Stimulated activated effector memory CD8-positive, alpha-beta T cell treated with anti-CD3 and anti-CD28 coated beads, Interleukin-12 subunit alpha, Interleukin-12 subunit beta, amount 100 ng/mL, for 72 hours (primary cell): Measurements from ENCODE around the gene RCHY1.

ENCODE experiments used
- ATAC-seq: fragments of 150-1000 bp; cut with Tn5 transposase; 2 replicates; pipeline ENCODE4 v1.10.0; 2021
- DNase-seq, 2 donors: peaks; one replicate each; pipeline ENCODE4 v3.0.0; 2021 to 2022; ENCODE audit warnings: low spot score in 2 of 2
- H3K27ac Mint-ChIP-seq: one replicate; pipeline ENCODE4 v1.8.0; 2022; ENCODE audit warnings: mild to moderate bottlenecking, mixed read lengths
- H3K36me3 Mint-ChIP-seq: one replicate; pipeline ENCODE4 v1.8.0; 2022; ENCODE audit warnings: mild to moderate bottlenecking, mixed read lengths
- H3K4me1 Mint-ChIP-seq: one replicate; pipeline ENCODE4 v1.8.0; 2022; ENCODE audit warnings: mixed read lengths
- H3K4me3 Mint-ChIP-seq: one replicate; pipeline ENCODE4 v1.8.0; 2022; ENCODE audit warnings: mild to moderate bottlenecking, mixed read lengths
- H3K9me3 Mint-ChIP-seq: one replicate; pipeline ENCODE4 v1.8.0; 2022; ENCODE audit warnings: mixed read lengths

The RCHY1 gene

DNA sequence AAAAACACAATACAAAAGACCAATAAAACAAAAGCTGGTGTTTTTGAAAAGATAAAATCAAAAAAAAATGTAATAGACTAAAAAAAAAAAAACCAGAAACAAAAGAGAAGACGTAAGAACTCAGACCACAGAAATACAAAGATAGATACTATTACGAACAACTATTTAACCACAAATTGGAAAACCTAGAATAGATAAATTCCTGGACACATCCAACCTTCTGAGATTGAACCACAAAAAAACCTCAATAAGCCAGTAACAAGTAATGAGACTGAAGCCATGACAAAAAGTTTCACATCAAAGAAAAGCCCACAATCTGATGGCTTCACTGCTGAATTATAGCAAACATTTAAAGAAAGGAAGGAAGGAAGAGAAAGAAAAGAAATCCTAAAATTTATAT lies 16.2 kb downstream of the RCHY1 start:
- Mint-ChIP-seq H3K27ac (peak overlapping the region; percentile 62), H3K36me3 (peaks cover 97% of the 10 kb centered on the region), H3K4me3 (no peak overlapping the region), H3K9me3 (peaks cover 6% of the 10 kb centered on the region), H3K4me1 (peaks cover 44% of the 10 kb centered on the region)
- no peak for ATAC-seq
- DNase-seq: no peak

DNA sequence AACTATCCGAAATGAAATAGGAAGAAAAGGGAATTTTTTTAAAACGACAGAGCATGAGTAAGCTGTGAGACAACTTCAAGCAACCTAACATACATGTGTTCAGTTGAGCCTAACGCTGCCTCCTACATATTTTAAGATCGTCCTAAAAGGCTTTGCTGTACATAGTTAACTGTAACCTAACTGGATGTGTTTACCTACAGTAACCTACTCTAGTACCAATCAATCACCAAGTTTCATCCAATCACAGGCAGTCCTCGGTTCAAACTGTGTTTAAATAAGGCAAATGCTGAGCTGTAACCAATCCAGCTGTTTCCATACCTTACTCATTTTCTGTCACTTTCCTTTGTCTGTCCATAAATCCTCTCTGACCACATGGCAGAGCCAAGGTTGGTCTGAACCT lies 17.1 kb downstream of the RCHY1 start:
- Mint-ChIP-seq H3K4me1 (peaks cover 44% of the 10 kb centered on the region), H3K27ac (peak overlapping the region; percentile 62), H3K4me3 (no peak overlapping the region), H3K36me3 (peaks cover 96% of the 10 kb centered on the region), H3K9me3 (peaks cover 6% of the 10 kb centered on the region)
- DNase-seq: no peak
- no peak for ATAC-seq

DNA sequence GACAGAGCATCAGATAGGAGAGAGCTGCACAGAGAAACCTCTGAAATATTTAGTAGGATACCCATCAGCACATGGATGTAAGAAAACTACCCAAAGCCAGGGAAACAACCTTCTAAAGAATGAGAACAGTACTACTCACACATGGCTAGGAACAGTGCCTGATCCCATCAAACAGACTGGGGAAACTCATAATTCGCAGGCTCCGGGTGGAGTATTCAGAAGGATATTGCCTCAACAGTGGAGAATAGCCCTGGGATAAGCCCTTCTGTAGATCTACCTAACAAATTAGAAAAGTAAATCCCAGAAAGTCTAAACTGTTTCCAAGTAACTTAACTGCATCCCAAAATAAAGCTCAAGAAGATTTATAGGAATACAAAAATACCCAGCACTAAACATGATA lies 17.8 kb downstream of the RCHY1 start:
- peak overlapping the region; percentile 62 for H3K27ac Mint-ChIP-seq
- H3K4me1 Mint-ChIP-seq: peaks cover 44% of the 10 kb centered on the region
- no peak for DNase-seq
- H3K9me3 Mint-ChIP-seq: peaks cover 6% of the 10 kb centered on the region
- H3K4me3 Mint-ChIP-seq: no peak overlapping the region
- H3K36me3 Mint-ChIP-seq: peaks cover 96% of the 10 kb centered on the region
- no peak for ATAC-seq

DNA sequence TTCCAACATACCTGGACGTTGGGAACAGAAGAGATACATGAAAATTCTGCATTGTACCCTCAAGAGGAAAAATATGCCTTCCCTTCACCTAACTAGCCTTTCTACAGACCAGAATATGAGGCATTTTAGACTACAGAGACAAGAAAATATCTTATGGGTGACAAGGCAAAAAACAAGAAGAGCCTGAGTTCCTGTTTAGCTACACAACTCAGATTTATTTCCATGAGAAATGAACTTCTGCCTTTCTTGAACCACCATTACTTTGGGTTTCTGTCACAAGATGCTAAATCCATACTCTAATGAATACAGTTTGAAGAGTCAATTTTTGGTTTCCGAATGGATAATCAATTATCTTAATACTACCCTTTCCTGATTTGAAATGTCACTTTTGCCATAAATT lies 18.7 kb downstream of the RCHY1 start:
- H3K4me1 Mint-ChIP-seq: peaks cover 44% of the 10 kb centered on the region
- ATAC-seq: no peak
- H3K9me3 Mint-ChIP-seq: peaks cover 6% of the 10 kb centered on the region
- DNase-seq: no peak
- H3K36me3 Mint-ChIP-seq: peaks cover 99% of the 10 kb centered on the region
- H3K4me3 Mint-ChIP-seq: no peak overlapping the region
- peak overlapping the region; percentile 68 for H3K27ac Mint-ChIP-seq

DNA sequence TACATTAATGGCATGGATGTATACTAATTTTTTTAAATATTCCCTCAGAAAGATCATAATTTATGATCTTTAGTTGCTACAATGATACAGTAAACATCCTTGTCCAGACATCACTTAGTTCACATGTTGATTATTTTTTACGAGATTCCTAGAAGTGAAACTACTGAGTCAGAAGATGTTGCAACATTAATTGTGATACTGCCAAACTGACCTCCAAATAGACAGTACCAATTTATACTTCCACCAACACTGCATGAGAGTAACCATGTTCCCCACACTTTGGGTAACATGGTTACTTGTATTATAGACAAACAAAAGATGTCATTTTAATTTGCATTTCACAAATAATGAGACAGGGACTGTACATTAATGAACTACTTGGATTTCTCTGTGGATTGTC lies 19.6 kb downstream of the RCHY1 start:
- DNase-seq (no peak), ATAC-seq (peak; percentile 86)
- H3K4me3 Mint-ChIP-seq: no peak overlapping the region
- H3K9me3 Mint-ChIP-seq: peaks cover 5% of the 10 kb centered on the region
- H3K4me1 Mint-ChIP-seq: peaks cover 43% of the 10 kb centered on the region
- peaks cover 99% of the 10 kb centered on the region for H3K36me3 Mint-ChIP-seq
- peak overlapping the region; percentile 68 for H3K27ac Mint-ChIP-seq

GRCh38 chr4:75490155-75490554 lies 24.0 kb downstream of the RCHY1 start:
- Mint-ChIP-seq H3K9me3 (no peaks in the 10 kb centered on the region), H3K36me3 (peaks cover 92% of the 10 kb centered on the region), H3K27ac (peak overlapping the region; percentile 17), H3K4me1 (peaks cover 6% of the 10 kb centered on the region), H3K4me3 (no peak overlapping the region)
- no peak for DNase-seq
- ATAC-seq: no peak

- ATAC-seq: no peak
- no peak for DNase-seq
- H3K4me1 Mint-ChIP-seq: no peaks in the 10 kb centered on the region
- peaks cover 93% of the 10 kb centered on the region for H3K36me3 Mint-ChIP-seq
- H3K4me3 Mint-ChIP-seq: no peak overlapping the region
- H3K27ac Mint-ChIP-seq: peak overlapping the region; percentile 26
- no peaks in the 10 kb centered on the region for H3K9me3 Mint-ChIP-seq
Observed at GRCh38 chr4:75484190-75484589, 30.0 kb downstream of the RCHY1 start.

- H3K27ac Mint-ChIP-seq: no peak overlapping the region
- ATAC-seq (no peak), DNase-seq (no peak)
- peaks cover 63% of the 10 kb centered on the region for H3K36me3 Mint-ChIP-seq
- H3K4me3 Mint-ChIP-seq: no peak overlapping the region
- H3K4me1 Mint-ChIP-seq: no peaks in the 10 kb centered on the region
- no peaks in the 10 kb centered on the region for H3K9me3 Mint-ChIP-seq
Observed at GRCh38 chr4:75477201-75477600, 37.0 kb downstream of the RCHY1 start.

- H3K36me3 Mint-ChIP-seq: peaks cover 12% of the 10 kb centered on the region
- H3K9me3 Mint-ChIP-seq: no peaks in the 10 kb centered on the region
- H3K4me3 Mint-ChIP-seq: no peak overlapping the region
Observed at GRCh38 chr4:75470738-75471137, 43.5 kb downstream of the RCHY1 start.

DNA sequence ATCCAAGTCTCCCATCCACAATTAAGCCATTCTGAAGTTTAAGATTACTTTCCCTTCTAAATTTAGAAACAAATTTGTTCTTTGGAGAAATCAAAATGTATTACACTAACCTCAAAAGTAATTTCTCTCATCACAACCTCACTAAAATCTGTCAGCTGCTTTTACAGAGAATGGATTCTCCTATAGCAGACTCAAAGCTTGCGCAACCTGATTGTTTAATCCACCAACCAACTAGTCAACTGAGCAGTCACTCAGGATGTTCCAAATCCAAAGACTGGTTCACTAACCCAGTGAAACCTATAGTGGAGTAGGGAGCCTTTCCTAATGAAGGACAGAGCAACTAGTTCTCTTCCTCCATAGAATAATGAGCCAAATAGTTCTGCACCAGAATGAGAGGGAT lies 44.3 kb downstream of the RCHY1 start:
- no peak overlapping the region for H3K4me3 Mint-ChIP-seq
- H3K9me3 Mint-ChIP-seq: no peaks in the 10 kb centered on the region
- no peak for ATAC-seq
- no peaks in the 10 kb centered on the region for H3K4me1 Mint-ChIP-seq
- H3K36me3 Mint-ChIP-seq: peaks cover 12% of the 10 kb centered on the region
- no peak for DNase-seq
- H3K27ac Mint-ChIP-seq: no peak overlapping the region

More at GRCh38 chr4:75470738-75471137, 43.5 kb downstream of the RCHY1 start:
- no peaks in the 10 kb centered on the region for H3K4me1 Mint-ChIP-seq
- DNase-seq (no peak), ATAC-seq (no peak)
- H3K27ac Mint-ChIP-seq: no peak overlapping the region

DNA sequence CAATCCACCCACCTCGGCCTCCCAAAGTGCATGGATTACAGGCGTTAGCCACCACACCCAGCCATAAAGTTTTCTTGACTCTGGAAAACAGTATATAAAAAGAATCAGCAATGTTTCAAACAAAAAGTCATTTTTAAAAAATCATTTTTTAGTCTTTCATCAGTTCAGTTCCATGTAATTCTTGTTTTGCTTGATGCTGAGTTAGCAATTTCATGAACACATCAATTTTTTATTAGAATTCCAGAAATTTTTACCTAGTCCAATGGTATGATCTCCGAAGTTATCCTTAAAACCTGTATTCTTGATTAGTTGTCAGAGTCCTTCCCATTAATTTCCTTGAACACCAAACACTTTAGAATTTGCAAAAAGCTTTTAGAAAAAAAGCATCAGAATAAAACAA lies 56.8 kb downstream of the RCHY1 start:
- ATAC-seq (no peak), DNase-seq (no peak)
- no peaks in the 10 kb centered on the region for H3K36me3 Mint-ChIP-seq
- H3K27ac Mint-ChIP-seq: no peak overlapping the region
- no peaks in the 10 kb centered on the region for H3K4me1 Mint-ChIP-seq
- H3K4me3 Mint-ChIP-seq: no peak overlapping the region
- H3K9me3 Mint-ChIP-seq: peaks cover 3% of the 10 kb centered on the region

DNA sequence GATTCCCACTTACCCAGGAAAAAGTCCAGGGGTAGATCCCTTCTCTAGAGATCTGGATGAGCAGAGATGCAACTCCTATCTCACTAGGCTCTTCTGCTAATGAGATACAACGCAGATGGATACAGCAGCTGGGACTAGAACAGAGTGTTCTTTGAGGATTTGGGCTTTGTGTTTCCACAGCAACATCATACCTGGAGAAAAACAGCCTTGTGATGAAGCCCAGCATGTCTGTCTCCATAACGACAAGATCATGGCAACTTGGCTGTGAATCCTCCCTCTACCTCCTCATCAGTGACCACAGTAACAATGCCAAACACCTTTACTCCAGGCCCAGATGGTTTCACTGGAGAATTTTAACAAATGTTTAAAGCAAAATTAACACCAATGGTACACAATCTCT lies 80.1 kb downstream of the RCHY1 start:
- H3K9me3 Mint-ChIP-seq: peaks cover 14% of the 10 kb centered on the region
- H3K27ac Mint-ChIP-seq: no peak overlapping the region

DNA sequence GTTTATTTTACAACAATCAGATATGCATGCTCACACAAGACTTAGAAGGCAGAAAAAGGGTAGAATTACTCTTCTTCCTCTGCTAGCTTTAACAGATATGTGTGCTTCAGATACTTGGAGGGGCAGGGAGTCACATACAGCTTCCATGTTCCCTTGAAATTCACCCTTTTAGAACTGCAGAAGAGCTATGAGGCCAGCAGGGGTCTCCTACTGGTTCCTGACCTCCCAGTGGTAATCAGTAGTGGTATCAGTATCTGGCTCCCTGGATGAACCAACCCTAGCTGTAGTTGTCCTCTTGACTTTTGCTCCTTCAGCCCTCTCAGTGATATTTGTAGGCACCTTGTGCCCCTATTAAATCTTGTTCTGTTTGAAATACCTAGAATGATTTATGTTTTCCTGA lies 81.5 kb downstream of the RCHY1 start:
- H3K4me3 Mint-ChIP-seq: no peak overlapping the region
- no peaks in the 10 kb centered on the region for H3K4me1 Mint-ChIP-seq
- H3K27ac Mint-ChIP-seq: no peak overlapping the region
- DNase-seq (no peak), ATAC-seq (peak; percentile 60)
- H3K9me3 Mint-ChIP-seq: peaks cover 12% of the 10 kb centered on the region
- no peaks in the 10 kb centered on the region for H3K36me3 Mint-ChIP-seq

More for the DNA sequence above, 80.1 kb downstream of the RCHY1 start:
- no peak for DNase-seq
- ATAC-seq: no peak
- H3K4me1 Mint-ChIP-seq: no peaks in the 10 kb centered on the region
- no peaks in the 10 kb centered on the region for H3K36me3 Mint-ChIP-seq
- H3K4me3 Mint-ChIP-seq: no peak overlapping the region

DNA sequence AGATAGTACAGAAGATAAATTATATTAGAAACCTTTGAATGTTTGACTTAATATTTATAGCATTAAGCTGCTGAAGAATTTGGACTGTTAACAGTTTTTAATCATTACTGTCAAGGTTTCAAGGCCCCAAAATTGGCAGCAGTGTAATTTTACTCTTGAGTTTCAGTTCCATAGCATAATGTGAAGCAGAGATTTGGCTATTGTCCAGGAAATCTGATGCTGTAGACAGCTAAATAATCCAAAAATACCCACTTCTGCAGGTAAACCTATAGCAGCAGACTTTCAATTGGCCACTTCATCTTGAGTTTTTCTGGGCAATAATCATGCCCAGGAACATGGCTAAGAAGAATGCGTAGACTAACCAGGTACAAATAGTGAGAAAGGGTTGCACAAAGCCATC lies 85.0 kb downstream of the RCHY1 start:
- Mint-ChIP-seq H3K4me1 (no peaks in the 10 kb centered on the region), H3K27ac (no peak overlapping the region), H3K9me3 (no peaks in the 10 kb centered on the region), H3K36me3 (no peaks in the 10 kb centered on the region), H3K4me3 (no peak overlapping the region)
- ATAC-seq (no peak), DNase-seq (no peak)
